Panc1 (cell line): Measurements from ENCODE around the gene GRM4.

Source experiments
- CTCF ChIP-seq: fragments of 450-650 bp; IDR thresholded peaks from 2 replicates; pipeline ENCODE4 v1.5.1; 2017; ENCODE audit warnings: mild to moderate bottlenecking
- POLR2AphosphoS5 ChIP-seq: IDR thresholded peaks from 2 replicates; pipeline ENCODE4 v1.6.1; 2012; ENCODE audit warnings: mild to moderate bottlenecking, low read depth, low read length, moderate library complexity
- TCF7L2 ChIP-seq: IDR thresholded peaks from 2 replicates; pipeline ENCODE4 v1.6.1; 2011; ENCODE audit warnings: mild to moderate bottlenecking, low read depth, low read length, inconsistent platforms

- TF ChIP-seq CTCF (no peak), POLR2AphosphoS5 (no peak), TCF7L2 (no peak)
Measured at GRCh38 chr6:34138914-34139510, 6.9 kb downstream of the GRM4 start.
